ENCODE measurements around the gene PPA2. TPM values are rescaled to one million over a fixed set of nuclear protein-coding genes. Genes with fewer than 3 reads are reported as not detected.

PPA2 gene
- total RNA-seq (2021; ENCODE audit: unreplicated experiment): 54.6 TPM
- polyA plus RNA-seq (2012; ENCODE audit: insufficient read length): 53.0 TPM
- Bru-seq, nascent RNA: percentile 79 among the genes with signal in this experiment
- BruChase-seq, experiment 1, labeled RNA remaining after a 2-hour chase: percentile 77 among the genes with signal in this experiment
- BruChase-seq, experiment 2, labeled RNA remaining after a 6-hour chase: percentile 67 among the genes with signal in this experiment
- long read RNA-seq, transcript PPA2-201 (12 exons, 1,684 nt): major isoform, 48 of 85 reads
- long read RNA-seq, partial matches to known transcripts: 0 of 85 reads
- long read RNA-seq, other reads (novel, unspliced or antisense): 30 of 85 reads

DNA sequence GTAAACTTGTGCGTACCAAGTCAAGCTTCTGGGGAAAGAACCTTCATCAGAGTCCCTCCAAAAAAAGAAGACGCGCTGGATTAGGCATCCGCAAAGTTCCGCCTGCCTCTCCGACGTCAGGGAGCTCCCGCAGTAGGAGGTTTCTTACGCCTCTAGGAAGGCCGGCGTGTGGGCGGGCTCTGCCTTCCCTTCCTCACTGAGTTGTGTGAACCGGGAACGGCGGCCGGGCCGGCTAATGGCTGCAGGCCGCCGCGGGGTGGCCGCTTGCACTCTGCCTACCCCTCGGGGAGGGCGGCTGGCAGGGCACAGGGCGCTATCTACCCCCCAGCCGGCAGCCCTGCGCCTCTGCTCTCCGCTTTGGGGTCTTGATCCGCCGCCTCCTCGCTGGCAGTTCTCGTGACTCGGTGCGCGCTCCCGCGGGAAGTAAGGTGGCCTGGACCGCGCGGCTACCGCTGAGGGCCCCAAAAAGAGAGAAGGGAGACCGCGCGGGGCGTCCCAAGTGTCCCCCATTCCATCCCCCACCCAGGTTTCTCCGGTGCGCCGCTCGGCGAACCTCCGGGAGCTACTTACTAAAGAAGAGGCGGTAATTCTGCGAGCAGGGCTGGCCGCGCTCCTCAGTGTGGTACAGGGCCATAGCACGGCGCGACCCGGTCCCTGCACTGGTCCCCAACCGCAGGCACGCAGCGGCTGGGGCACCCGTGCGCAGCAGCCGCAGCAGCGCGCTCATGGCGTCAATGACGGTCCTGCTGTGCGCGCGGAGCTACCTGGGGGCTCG lies at the start of gene PPA2:
Gene PPA2 (minus strand): TSS at position 739 of the 775 bp plus-strand sequence. CDS start 12 bp downstream, at position 727.
- ATAC-seq (peak; percentile 95), DNase-seq (ENCODE audit: low read depth, low spot score) (no peak)
- CTCF ChIA-PET: interaction anchor here (0.9 kb wide), 1 partner anchor 92 kb away, joined by 3 read pairs; no protein-coding TSS in a partner anchor
- peak; percentile 51 for TF ChIP-seq POLR2AphosphoS5 (IDR thresholded peaks at IDR 0.05; ENCODE audit: low read depth, low read length)
- no peak for TF ChIP-seq SIN3A (IDR thresholded peaks at IDR 0.05; ENCODE audit: borderline replicate concordance, insufficient read depth, low read depth, low read length)
- Histone ChIP-seq H3K27me3 (ENCODE audit: control insufficient read depth, insufficient read depth, low read length) (no peaks in the 10 kb centered on the region), H3K4me1 (ENCODE audit: control insufficient read depth, insufficient read depth, low read length) (peaks cover 9% of the 10 kb centered on the region), H3K4me3 (ENCODE audit: low read depth in 2 of 2, low read length in 2 of 2) (peak within 1 kb of the TSS; percentile 75 to 79), H3K9me3 (ENCODE audit: control insufficient read depth, insufficient read depth, low read depth, low read length) (no peaks in the 10 kb centered on the region), H3K36me3 (ENCODE audit: control insufficient read depth, insufficient read depth, low read length) (peaks cover 5% of the 10 kb centered on the region; the same call in 1 of the 2 replicates), H3K27ac (ENCODE audit: low read length) (peak within 1 kb of the TSS; percentile 75)
- intact Hi-C loops (cut with micrococcal nuclease; ENCODE audit: unreplicated experiment): loop anchor here (2.0 kb wide), 1 partner anchor 327 kb away; the partner anchor contains the start of gene TET2
- in situ Hi-C loops (cut with HindIII; ENCODE audit: low pct_unique_long_range_greater_than_20kb, low sequenced_read_pairs): no loop called here
- POLR2A ChIA-PET: interaction anchor here (0.7 kb wide), 1 partner anchor 237 kb away, joined by 4 read pairs; no protein-coding TSS in a partner anchor
- no TSS peak for BruUV-seq (replicated peaks)

DNA sequence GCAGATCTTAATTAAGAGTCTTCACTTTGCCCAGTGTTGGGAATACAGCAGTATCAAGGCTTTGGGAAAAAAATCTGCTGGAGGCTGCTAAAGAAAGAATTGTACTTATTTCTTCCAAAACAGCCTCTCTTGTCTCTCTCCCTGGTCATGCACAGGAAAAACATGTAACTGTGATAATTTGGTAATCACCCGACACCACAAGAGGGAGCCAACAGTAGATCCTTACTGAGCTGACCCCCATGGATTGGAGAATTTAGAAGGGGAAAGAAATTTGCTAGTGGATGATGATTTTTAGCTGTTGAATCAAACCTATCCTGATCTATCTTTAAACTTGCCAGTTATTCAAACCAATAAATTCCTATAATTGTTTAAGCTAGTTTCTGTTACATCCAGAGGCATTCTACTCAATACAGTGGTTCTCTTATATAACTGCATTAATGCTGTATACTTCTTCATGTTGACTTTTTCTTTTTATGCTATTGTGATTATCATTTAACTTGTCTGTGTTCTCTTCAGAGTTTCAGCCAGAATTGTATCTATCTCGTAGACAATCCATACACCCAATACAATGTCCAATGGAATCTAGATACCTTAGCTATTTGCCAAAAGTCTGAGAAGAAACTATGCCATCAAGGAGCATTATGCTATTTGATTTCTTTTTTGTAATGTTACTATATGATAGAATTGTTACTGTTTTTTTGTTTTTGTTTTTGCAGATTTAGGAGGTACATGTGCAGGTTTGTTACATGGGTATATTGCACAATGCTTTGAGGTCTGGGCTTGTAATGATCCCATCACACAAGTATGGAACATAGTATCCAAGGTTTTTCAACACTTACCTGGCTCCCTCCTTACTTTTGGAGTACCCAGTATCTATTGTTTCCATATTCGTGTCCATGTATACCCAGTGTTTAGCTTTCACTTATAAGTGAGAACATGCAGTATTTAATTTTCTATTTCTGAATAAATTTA lies 47.2 kb upstream of the PPA2 start:
- Histone ChIP-seq H3K9me3 (ENCODE audit: control insufficient read depth, insufficient read depth, low read depth, low read length) (no peaks in the 10 kb centered on the region), H3K27me3 (ENCODE audit: control insufficient read depth, insufficient read depth, low read length) (no peaks in the 10 kb centered on the region), H3K4me3 (ENCODE audit: low read depth in 2 of 2, low read length in 2 of 2) (no peak overlapping the region), H3K27ac (ENCODE audit: low read length) (no peak overlapping the region), H3K4me1 (ENCODE audit: control insufficient read depth, insufficient read depth, low read length) (no peaks in the 10 kb centered on the region), H3K36me3 (ENCODE audit: control insufficient read depth, insufficient read depth, low read length) (no peaks in the 10 kb centered on the region)
- ChIA-PET POLR2A (interaction anchor here (0.6 kb wide), 1 partner anchor 750 kb away, joined by 4 read pairs; no protein-coding TSS in a partner anchor), CTCF (interaction anchor here (1.0 kb wide), 1 partner anchor 146 kb away, joined by 3 read pairs; no protein-coding TSS in a partner anchor)
- peak; percentile 27 for DNase-seq (ENCODE audit: low read depth, low spot score)
- intact Hi-C loops (cut with micrococcal nuclease; ENCODE audit: unreplicated experiment): loop anchor here (5.0 kb wide), 1 partner anchor 196 kb away; no protein-coding TSS in a partner anchor
- in situ Hi-C loops (cut with HindIII; ENCODE audit: low pct_unique_long_range_greater_than_20kb, low sequenced_read_pairs): no loop called here
- TF ChIP-seq, protein P1, sequence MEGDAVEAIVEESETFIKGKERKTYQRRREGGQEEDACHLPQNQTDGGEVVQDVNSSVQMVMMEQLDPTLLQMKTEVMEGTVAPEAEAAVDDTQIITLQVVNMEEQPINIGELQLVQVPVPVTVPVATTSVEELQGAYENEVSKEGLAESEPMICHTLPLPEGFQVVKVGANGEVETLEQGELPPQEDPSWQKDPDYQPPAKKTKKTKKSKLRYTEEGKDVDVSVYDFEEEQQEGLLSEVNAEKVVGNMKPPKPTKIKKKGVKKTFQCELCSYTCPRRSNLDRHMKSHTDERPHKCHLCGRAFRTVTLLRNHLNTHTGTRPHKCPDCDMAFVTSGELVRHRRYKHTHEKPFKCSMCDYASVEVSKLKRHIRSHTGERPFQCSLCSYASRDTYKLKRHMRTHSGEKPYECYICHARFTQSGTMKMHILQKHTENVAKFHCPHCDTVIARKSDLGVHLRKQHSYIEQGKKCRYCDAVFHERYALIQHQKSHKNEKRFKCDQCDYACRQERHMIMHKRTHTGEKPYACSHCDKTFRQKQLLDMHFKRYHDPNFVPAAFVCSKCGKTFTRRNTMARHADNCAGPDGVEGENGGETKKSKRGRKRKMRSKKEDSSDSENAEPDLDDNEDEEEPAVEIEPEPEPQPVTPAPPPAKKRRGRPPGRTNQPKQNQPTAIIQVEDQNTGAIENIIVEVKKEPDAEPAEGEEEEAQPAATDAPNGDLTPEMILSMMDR (IDR thresholded peaks at IDR 0.05): peak; percentile 63; the same call in 1 of the 2 replicates
- TF ChIP-seq POLR2AphosphoS5 (IDR thresholded peaks at IDR 0.05; ENCODE audit: low read depth, low read length): no peak
- BruUV-seq (replicated peaks): no TSS peak
- peak; percentile 66; the same call in 1 of the 2 replicates for ATAC-seq

DNA sequence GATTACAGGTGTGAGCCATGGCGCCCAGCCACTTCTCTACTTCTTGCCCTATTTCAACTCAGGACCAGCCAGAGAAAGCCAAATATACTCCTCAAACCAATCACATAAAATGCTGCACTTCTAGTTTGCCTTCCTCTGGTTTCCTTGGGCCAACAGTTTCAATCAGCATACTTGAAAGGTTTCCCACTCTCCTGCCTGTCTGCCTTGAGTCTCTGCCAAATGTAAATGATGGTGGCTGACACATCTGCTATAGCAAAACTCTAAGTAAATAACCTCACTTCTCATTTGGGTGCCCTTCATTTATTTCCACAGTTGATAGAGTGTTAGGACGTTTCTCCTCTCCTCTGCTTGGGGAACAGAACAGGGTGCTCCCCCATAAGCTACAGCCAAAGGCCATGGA lies 36.4 kb upstream of the PPA2 start:
- ChIA-PET CTCF (no interaction called here), POLR2A (no interaction called here)
- no peak overlapping the region for H3K4me3 ChIP-seq (ENCODE audit: low read depth in 2 of 2, low read length in 2 of 2)
- no peaks in the 10 kb centered on the region for H3K9me3 ChIP-seq (ENCODE audit: control insufficient read depth, insufficient read depth, low read depth, low read length)
- DNase-seq (ENCODE audit: low read depth, low spot score) (no peak), ATAC-seq (no peak)
- TF ChIP-seq TCF7L2 (IDR thresholded peaks at IDR 0.05; ENCODE audit: low read depth, low read length) (no peak), POLR2AphosphoS5 (IDR thresholded peaks at IDR 0.05; ENCODE audit: low read depth, low read length) (no peak), SIN3A (IDR thresholded peaks at IDR 0.05; ENCODE audit: borderline replicate concordance, insufficient read depth, low read depth, low read length) (no peak)
- TF ChIP-seq, protein P2, sequence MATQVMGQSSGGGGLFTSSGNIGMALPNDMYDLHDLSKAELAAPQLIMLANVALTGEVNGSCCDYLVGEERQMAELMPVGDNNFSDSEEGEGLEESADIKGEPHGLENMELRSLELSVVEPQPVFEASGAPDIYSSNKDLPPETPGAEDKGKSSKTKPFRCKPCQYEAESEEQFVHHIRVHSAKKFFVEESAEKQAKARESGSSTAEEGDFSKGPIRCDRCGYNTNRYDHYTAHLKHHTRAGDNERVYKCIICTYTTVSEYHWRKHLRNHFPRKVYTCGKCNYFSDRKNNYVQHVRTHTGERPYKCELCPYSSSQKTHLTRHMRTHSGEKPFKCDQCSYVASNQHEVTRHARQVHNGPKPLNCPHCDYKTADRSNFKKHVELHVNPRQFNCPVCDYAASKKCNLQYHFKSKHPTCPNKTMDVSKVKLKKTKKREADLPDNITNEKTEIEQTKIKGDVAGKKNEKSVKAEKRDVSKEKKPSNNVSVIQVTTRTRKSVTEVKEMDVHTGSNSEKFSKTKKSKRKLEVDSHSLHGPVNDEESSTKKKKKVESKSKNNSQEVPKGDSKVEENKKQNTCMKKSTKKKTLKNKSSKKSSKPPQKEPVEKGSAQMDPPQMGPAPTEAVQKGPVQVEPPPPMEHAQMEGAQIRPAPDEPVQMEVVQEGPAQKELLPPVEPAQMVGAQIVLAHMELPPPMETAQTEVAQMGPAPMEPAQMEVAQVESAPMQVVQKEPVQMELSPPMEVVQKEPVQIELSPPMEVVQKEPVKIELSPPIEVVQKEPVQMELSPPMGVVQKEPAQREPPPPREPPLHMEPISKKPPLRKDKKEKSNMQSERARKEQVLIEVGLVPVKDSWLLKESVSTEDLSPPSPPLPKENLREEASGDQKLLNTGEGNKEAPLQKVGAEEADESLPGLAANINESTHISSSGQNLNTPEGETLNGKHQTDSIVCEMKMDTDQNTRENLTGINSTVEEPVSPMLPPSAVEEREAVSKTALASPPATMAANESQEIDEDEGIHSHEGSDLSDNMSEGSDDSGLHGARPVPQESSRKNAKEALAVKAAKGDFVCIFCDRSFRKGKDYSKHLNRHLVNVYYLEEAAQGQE (IDR thresholded peaks at IDR 0.05; ENCODE audit: insufficient read depth in 1 of 2, low read depth in 2 of 2, low read length in 1 of 2): no peak
- TF ChIP-seq, protein P1 (IDR thresholded peaks at IDR 0.05): no peak
- no TSS peak for BruUV-seq (replicated peaks)
- no peaks in the 10 kb centered on the region for H3K36me3 ChIP-seq (ENCODE audit: control insufficient read depth, insufficient read depth, low read length)
- intact Hi-C loops (cut with micrococcal nuclease; ENCODE audit: unreplicated experiment) (no loop called here), in situ Hi-C loops (cut with HindIII; ENCODE audit: low pct_unique_long_range_greater_than_20kb, low sequenced_read_pairs) (no loop called here)
- H3K4me1 ChIP-seq (ENCODE audit: control insufficient read depth, insufficient read depth, low read length): no peaks in the 10 kb centered on the region
- H3K27me3 ChIP-seq (ENCODE audit: control insufficient read depth, insufficient read depth, low read length): no peaks in the 10 kb centered on the region
- no peak overlapping the region for H3K27ac ChIP-seq (ENCODE audit: low read length)
